Measurements from ENCODE around the gene MAP7D1.

The MAP7D1 gene

Small RNAs within 50 kb of the gene (small RNA-seq; reads per million reads assigned to genes)
- 0 reads per million in 2 experiments for gene RN7SL131P

All from SK-N-DZ (cell line).